Ectodermal cell (in vitro differentiated cells): ENCODE data around the gene BICD2. TPM values are rescaled to one million over a fixed set of nuclear protein-coding genes. Genes with fewer than 3 reads are reported as not detected.
"Not testable (repeated sequence)": the region's sequence is repeated elsewhere in the genome, so short reads cannot be mapped to it uniquely, and the experiment has no call there.

Experiments used
- H3K27ac ChIP-seq: 2 replicates; pipeline ENCODE4 v1.7.0; 2013; ENCODE audit warnings: mild to moderate bottlenecking, low read depth, low read length; ENCODE audit not compliant: insufficient read depth, poor library complexity, severe bottlenecking
- H3K27me3 ChIP-seq: 2 replicates; pipeline ENCODE4 v1.7.0; 2013; ENCODE audit warnings: mild to moderate bottlenecking, low read length; ENCODE audit not compliant: insufficient read depth, control insufficient read depth, poor library complexity, severe bottlenecking
- H3K36me3 ChIP-seq: one replicate; pipeline ENCODE4 v1.7.0; 2013; ENCODE audit warnings: low read length; ENCODE audit not compliant: control insufficient read depth, insufficient read depth
- H3K4me1 ChIP-seq: one replicate; pipeline ENCODE4 v1.7.0; 2013; ENCODE audit warnings: low read length; ENCODE audit not compliant: control insufficient read depth, insufficient read depth
- H3K4me3 ChIP-seq: 2 replicates; pipeline ENCODE4 v1.7.0; 2013; ENCODE audit warnings: low read depth, low read length, control low read depth; ENCODE audit not compliant: insufficient read depth
- H3K9me3 ChIP-seq: 2 replicates; pipeline ENCODE4 v1.7.0; 2013; ENCODE audit warnings: mild to moderate bottlenecking, low read length, moderate library complexity; ENCODE audit not compliant: control insufficient read depth
- WGBS, 2 experiments: methylation state at CpG; one replicate each; pipeline ENCODE4 v1.1.7; 2013; ENCODE audit warnings: missing lambda C conversion rate in 2 of 2; 5-methylcytosine and 5-hydroxymethylcytosine counted together
- polyA plus RNA-seq, 4 experiments: library from polyadenylated mRNA; stranded (reverse); fragments of 50-300 nt; gene quantifications; one replicate each; pipeline ENCODE4 v1.2.3, GENCODE V29; 2013

The BICD2 gene
- polyA plus RNA-seq (2013, experiment 1 of 4): 20.1 TPM
- 18.8 TPM for polyA plus RNA-seq (2013, experiment 2 of 4)
- polyA plus RNA-seq (2013, experiment 3 of 4): 16.1 TPM
- 18.4 TPM for polyA plus RNA-seq (2013, experiment 4 of 4)

GRCh38 chr9:92764381-92764987 is at the start of gene BICD2:
Gene BICD2 (minus strand): TSS chr9:92764833. CDS start chr9:92764744, 89 bp downstream.
- WGBS, 2 experiments: 0 to 1% methylated on average over 74 of the region's 74 CpGs
- Histone ChIP-seq H3K4me3 (peak within 1 kb of the TSS; percentile 98), H3K9me3 (no peaks in the 10 kb centered on the region), H3K36me3 (no peaks in the 10 kb centered on the region), H3K27me3 (no peaks in the 10 kb centered on the region), H3K27ac (peak within 1 kb of the TSS; percentile 99), H3K4me1 (peaks cover 9% of the 10 kb centered on the region)

- H3K27me3 ChIP-seq: peaks cover 100% of the 10 kb centered on the region
- H3K4me1 ChIP-seq, H3K9me3 ChIP-seq, H3K27ac ChIP-seq, H3K36me3 ChIP-seq, H3K4me3 ChIP-seq: not testable (repeated sequence)
- WGBS, 2 experiments: 11 to 13% methylated on average over 34 of the region's 34 CpGs
These were observed 45.1 kb upstream of the BICD2 start for GRCh38 chr9:92809629-92810326.

GRCh38 chr9:92808726-92809451 is 44.3 kb upstream of the BICD2 start:
- Histone ChIP-seq H3K27ac (no peak overlapping the region), H3K9me3 (no peaks in the 10 kb centered on the region), H3K4me1 (no peaks in the 10 kb centered on the region), H3K4me3 (peak overlapping the region; percentile 10), H3K36me3 (no peaks in the 10 kb centered on the region), H3K27me3 (peaks cover 100% of the 10 kb centered on the region)
- 2% methylated on average over 60 of the region's 60 CpGs for WGBS, 2 experiments

- Histone ChIP-seq H3K9me3 (no peaks in the 10 kb centered on the region), H3K4me3 (no peak overlapping the region), H3K27me3 (peaks cover 98% of the 10 kb centered on the region), H3K27ac (no peak overlapping the region), H3K4me1 (no peaks in the 10 kb centered on the region), H3K36me3 (no peaks in the 10 kb centered on the region)
- 12% methylated on average over 76 of the region's 76 CpGs for WGBS, 2 experiments
These were observed 43.4 kb upstream of the BICD2 start for GRCh38 chr9:92807757-92808725.

- WGBS, 2 experiments: 27 to 28% methylated on average over 43 to 44 of the region's 44 CpGs
- Histone ChIP-seq H3K27ac (no peak overlapping the region), H3K36me3 (no peaks in the 10 kb centered on the region), H3K9me3 (no peaks in the 10 kb centered on the region), H3K4me1 (no peaks in the 10 kb centered on the region), H3K4me3 (no peak overlapping the region), H3K27me3 (peaks cover 89% of the 10 kb centered on the region)
These were observed 42.6 kb upstream of the BICD2 start for GRCh38 chr9:92807031-92807756.

- H3K27me3 ChIP-seq: peaks cover 65% of the 10 kb centered on the region
- 86 to 87% methylated on average over 6 of the region's 6 CpGs for WGBS, 2 experiments
These were observed 40.1 kb upstream of the BICD2 start for GRCh38 chr9:92804727-92805126.

GRCh38 chr9:92798358-92798757 is 33.7 kb upstream of the BICD2 start:
- H3K4me1 ChIP-seq: no peaks in the 10 kb centered on the region
- H3K27me3 ChIP-seq: peaks cover 3% of the 10 kb centered on the region
- H3K36me3 ChIP-seq: no peaks in the 10 kb centered on the region
- no peak overlapping the region for H3K27ac ChIP-seq
- H3K9me3 ChIP-seq: no peaks in the 10 kb centered on the region
- H3K4me3 ChIP-seq: no peak overlapping the region
- WGBS, 2 experiments: 96 to 97% methylated on average over 11 of the region's 11 CpGs

More at GRCh38 chr9:92804727-92805126, 40.1 kb upstream of the BICD2 start:
- Histone ChIP-seq H3K9me3 (no peaks in the 10 kb centered on the region), H3K36me3 (no peaks in the 10 kb centered on the region), H3K4me1 (no peaks in the 10 kb centered on the region), H3K27ac (no peak overlapping the region), H3K4me3 (no peak overlapping the region)

GRCh38 chr9:92796337-92796804 is 31.7 kb upstream of the BICD2 start:
- 76 to 81% methylated on average over 9 of the region's 9 CpGs for WGBS, 2 experiments
- H3K9me3 ChIP-seq, H3K27me3 ChIP-seq, H3K36me3 ChIP-seq, H3K27ac ChIP-seq, H3K4me3 ChIP-seq, H3K4me1 ChIP-seq: not testable (repeated sequence)
